Measurements from ENCODE around the gene ABHD3. TPM values are rescaled to one million over a fixed set of nuclear protein-coding genes. Genes with fewer than 3 reads are reported as not detected.
A peak's percentile ranks its signal among the peaks of the same experiment; 100 is the strongest.
"Not testable (repeated sequence)": the region's sequence is repeated elsewhere in the genome, so short reads cannot be mapped to it uniquely, and the experiment has no call there.

Gene ABHD3
- total RNA-seq, 4 donors from 2014 or later = 5.1 to 8.3 (median 7.0) TPM

DNA sequence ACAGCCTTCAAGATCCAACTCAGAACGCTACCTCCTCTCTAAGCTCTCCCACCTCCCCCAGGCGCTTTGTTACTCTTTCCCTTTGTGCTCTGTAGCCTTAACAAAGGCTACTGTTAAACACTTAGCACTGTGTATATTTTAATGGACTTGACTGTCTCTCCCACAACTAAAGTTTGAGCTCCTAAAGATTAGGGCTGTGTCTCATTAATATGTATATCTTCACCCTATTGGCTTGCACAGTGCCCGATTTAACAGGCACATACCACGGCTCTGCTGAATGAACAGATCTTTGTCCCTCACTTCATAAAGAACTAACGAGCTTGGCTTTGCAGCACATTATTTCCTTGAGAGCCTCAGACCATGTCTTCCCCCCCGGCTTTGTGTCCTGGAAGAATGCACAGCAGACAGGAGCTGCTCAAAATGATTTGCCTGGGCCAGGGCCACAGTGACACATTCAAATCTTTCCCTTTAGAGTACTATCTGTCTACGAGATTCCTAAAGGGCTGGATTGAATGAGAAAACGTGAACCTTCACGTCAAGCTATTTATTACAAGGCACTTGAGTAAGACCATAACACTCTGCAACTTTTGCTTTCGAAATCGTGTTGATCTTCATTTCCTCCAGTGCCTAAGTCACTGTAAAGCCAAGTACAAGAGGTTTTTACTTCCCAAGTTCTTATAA is 22.1 kb downstream of the ABHD3 start:
- Histone ChIP-seq H3K36me3 (peaks cover 0 to 4% (median 0%) of the 10 kb centered on the region in 4 donors), H3K27ac (replicated peaks in 1 of 4) (peak overlapping the region in 2 of 4 donors; percentile 7 to 47), H3K4me1 (no peaks in the 10 kb centered on the region), H3K27me3 (no peaks in the 10 kb centered on the region), H3K9me3 (no peaks in the 10 kb centered on the region), H3K4me3 (peak overlapping the region; percentile 9 to 37 (median 30))
- intact Hi-C loops (cut with DNase I) = no loop called here
- 68% methylated on average over 11 of the region's 11 CpGs for WGBS
- no peak for DNase-seq (ENCODE audit: extremely low spot score)
- no peak for TF ChIP-seq POLR2AphosphoS5 (IDR thresholded peaks at IDR 0.05)
- TF ChIP-seq, protein P1, sequence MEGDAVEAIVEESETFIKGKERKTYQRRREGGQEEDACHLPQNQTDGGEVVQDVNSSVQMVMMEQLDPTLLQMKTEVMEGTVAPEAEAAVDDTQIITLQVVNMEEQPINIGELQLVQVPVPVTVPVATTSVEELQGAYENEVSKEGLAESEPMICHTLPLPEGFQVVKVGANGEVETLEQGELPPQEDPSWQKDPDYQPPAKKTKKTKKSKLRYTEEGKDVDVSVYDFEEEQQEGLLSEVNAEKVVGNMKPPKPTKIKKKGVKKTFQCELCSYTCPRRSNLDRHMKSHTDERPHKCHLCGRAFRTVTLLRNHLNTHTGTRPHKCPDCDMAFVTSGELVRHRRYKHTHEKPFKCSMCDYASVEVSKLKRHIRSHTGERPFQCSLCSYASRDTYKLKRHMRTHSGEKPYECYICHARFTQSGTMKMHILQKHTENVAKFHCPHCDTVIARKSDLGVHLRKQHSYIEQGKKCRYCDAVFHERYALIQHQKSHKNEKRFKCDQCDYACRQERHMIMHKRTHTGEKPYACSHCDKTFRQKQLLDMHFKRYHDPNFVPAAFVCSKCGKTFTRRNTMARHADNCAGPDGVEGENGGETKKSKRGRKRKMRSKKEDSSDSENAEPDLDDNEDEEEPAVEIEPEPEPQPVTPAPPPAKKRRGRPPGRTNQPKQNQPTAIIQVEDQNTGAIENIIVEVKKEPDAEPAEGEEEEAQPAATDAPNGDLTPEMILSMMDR (IDR thresholded peaks at IDR 0.05) = no peak
- no peak for TF ChIP-seq EP300 (IDR thresholded peaks at IDR 0.05)
- no peak for TF ChIP-seq POLR2A (IDR thresholded peaks at IDR 0.05; ENCODE audit: low read depth)

DNA sequence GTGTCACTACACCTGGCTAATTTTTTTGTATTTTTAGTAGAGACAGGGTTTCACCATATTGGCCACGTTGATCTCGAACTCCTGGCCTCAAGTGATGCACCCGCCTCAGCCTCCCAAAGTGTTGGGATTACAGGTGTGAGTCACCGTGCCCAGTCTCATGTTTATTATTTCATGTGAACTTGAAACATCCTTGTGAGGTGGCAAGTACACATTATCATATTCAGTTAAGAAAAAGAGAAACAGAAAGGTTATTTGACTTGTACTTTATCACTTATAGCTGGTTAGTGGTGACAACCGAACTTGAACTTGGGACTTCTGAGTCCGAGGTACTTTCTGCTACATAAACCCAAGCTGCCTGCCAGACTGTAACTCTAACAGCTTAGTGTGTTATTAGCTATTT is 24.4 kb downstream of the ABHD3 start:
- H3K36me3 ChIP-seq = peaks cover 0 to 4% (median 0%) of the 10 kb centered on the region in 4 donors
- WGBS = 96% methylated on average over 6 of the region's 6 CpGs
- no peak overlapping the region for H3K4me3 ChIP-seq
- intact Hi-C loops (cut with DNase I) = no loop called here
- TF ChIP-seq EP300 (IDR thresholded peaks at IDR 0.05) (no peak), POLR2A (IDR thresholded peaks at IDR 0.05; ENCODE audit: low read depth) (no peak), POLR2AphosphoS5 (IDR thresholded peaks at IDR 0.05) (no peak)
- TF ChIP-seq, protein P1 (IDR thresholded peaks at IDR 0.05) = no peak
- H3K27ac ChIP-seq (replicated peaks in 1 of 4) = no peak overlapping the region
- DNase-seq (ENCODE audit: extremely low spot score) = no peak
- no peaks in the 10 kb centered on the region for H3K4me1 ChIP-seq
- H3K9me3 ChIP-seq = no peaks in the 10 kb centered on the region
- H3K27me3 ChIP-seq = no peaks in the 10 kb centered on the region

DNA sequence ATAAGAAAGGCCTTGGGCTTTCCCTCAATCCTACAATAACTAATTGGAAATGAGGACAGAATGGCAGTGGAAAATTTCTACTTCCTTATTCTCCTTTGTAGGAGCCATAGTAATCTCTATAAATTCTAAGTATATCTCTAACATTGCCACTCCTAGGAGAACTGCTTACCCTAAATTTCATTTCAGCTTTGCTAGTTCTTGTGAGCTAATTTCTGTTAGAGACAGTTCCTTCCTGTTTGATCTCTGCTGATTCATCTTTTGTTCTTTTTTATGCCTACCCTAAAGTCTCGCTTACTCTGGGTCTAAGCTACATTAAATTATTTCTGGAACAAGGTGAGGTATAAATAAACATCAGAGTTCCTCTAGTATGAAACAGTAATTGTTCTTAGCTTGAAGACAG is 25.7 kb downstream of the ABHD3 start:
- H3K27me3 ChIP-seq = no peaks in the 10 kb centered on the region
- H3K4me3 ChIP-seq = no peak overlapping the region
- no peak overlapping the region for H3K27ac ChIP-seq (replicated peaks in 1 of 4)
- intact Hi-C loops (cut with DNase I) = no loop called here
- TF ChIP-seq EP300 (IDR thresholded peaks at IDR 0.05) = no peak
- TF ChIP-seq, protein P1 (IDR thresholded peaks at IDR 0.05) = no peak
- TF ChIP-seq POLR2A (IDR thresholded peaks at IDR 0.05; ENCODE audit: low read depth) = no peak
- TF ChIP-seq POLR2AphosphoS5 (IDR thresholded peaks at IDR 0.05) = no peak
- DNase-seq (ENCODE audit: extremely low spot score) = no peak
- H3K9me3 ChIP-seq = no peaks in the 10 kb centered on the region
- 55% methylated on average over 1 of the region's 1 CpG for WGBS
- H3K36me3 ChIP-seq = peaks cover 0 to 4% (median 0%) of the 10 kb centered on the region in 4 donors
- no peaks in the 10 kb centered on the region for H3K4me1 ChIP-seq

DNA sequence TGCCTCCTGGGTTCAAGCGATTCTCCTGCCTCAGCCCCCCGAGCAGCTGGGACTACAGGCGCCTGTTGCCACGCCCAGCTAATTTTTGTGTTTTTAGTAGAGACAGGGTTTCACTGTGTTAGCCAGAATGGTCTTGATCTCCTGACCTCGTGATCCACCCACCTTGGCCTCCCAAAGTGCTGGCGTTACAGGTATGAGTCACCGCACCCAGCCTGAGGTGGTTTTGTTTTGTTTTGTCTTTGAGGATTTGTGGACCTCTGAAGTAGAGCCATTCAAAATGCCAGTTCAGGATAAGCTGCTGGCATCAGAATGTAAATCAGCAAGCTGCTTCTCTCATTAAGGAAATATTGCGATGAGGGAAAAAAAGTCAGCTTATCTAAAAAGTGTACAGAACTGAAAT is 29.2 kb downstream of the ABHD3 start:
- H3K27ac ChIP-seq (replicated peaks in 1 of 4); H3K9me3 ChIP-seq; H3K4me3 ChIP-seq; H3K36me3 ChIP-seq; intact Hi-C loops (cut with DNase I); H3K27me3 ChIP-seq; DNase-seq (ENCODE audit: extremely low spot score): not testable (repeated sequence)
- H3K4me1 ChIP-seq = peaks cover 4 to 10% (median 7%) of the 10 kb centered on the region in 4 donors
- 94% methylated on average over 8 of the region's 8 CpGs for WGBS

DNA sequence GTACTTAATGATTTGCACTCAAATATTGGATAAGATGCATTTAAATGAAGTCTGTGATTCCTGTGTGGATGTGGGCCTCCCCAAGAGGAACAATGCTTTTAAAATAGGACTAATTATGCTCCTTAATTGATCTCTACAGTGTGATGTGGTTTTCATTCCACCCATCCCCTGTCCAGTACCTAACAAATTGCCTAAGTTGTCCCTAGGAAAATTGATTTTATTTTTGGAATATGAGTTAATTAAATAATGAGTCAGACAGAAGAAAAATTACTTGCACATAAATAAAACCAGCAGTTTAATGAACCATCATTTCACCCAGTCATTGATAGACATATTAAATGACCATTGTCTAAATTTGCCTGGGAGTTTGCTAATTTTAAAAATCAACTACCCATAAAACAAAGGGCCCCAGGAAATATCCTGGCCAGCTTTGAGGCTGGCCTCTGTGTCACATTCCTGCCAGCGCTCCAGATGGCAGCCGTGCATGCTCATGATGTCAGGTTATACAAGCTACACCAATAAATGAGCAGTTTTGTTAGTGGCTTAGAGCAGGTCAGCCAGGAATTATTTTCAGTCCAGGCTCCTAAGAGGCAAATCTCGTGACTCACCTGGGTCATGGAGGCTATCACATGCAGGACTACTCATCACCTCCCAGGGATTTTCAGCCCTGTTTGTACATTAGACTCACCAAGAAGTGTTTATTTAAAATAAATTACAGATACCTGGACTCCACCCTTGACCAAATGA is 31.9 kb downstream of the ABHD3 start:
- Histone ChIP-seq H3K9me3 (no peaks in the 10 kb centered on the region), H3K27me3 (no peaks in the 10 kb centered on the region), H3K4me1 (peaks cover 4 to 10% (median 7%) of the 10 kb centered on the region in 4 donors), H3K27ac (replicated peaks in 1 of 4) (peak overlapping the region in 1 of 4 donors; percentile 42), H3K36me3 (peaks cover 0 to 4% (median 0%) of the 10 kb centered on the region in 4 donors), H3K4me3 (no peak overlapping the region)
- no peak for DNase-seq (ENCODE audit: extremely low spot score)
- WGBS = 54% methylated on average over 3 of the region's 3 CpGs
- TF ChIP-seq EP300 (IDR thresholded peaks at IDR 0.05) = no peak
- TF ChIP-seq POLR2AphosphoS5 (IDR thresholded peaks at IDR 0.05) = peak in 1 of 2 donors; percentile 13
- TF ChIP-seq, protein P1 (IDR thresholded peaks at IDR 0.05) = peak in 1 of 3 experiments; percentile 20
- intact Hi-C loops (cut with DNase I) = no loop called here

Measured in esophagus muscularis mucosa (tissue), 4 donors.